Measurements from ENCODE around the gene S1PR1.

Gene S1PR1

GRCh38 chr1:101257500-101258325, 20.9 kb downstream of the S1PR1 start:
- in situ Hi-C loops (cut with HindIII; ENCODE audit: low sequenced_read_pairs): no loop called here
- no peak for TF ChIP-seq CTCF (IDR thresholded peaks at IDR 0.05; ENCODE audit: low read depth, low read length)
- H3K4me3 ChIP-seq (ENCODE audit: low read depth, low read length): no peak overlapping the region
- no peak for DNase-seq (ENCODE audit: low read depth, low spot score)

GRCh38 chr1:101259744-101260148, 22.9 kb downstream of the S1PR1 start:
- TF ChIP-seq CTCF (IDR thresholded peaks at IDR 0.05; ENCODE audit: low read depth, low read length): no peak
- no peak overlapping the region for H3K4me3 ChIP-seq (ENCODE audit: low read depth, low read length)
- in situ Hi-C loops (cut with HindIII; ENCODE audit: low sequenced_read_pairs): no loop called here
- DNase-seq (ENCODE audit: low read depth, low spot score): peak; percentile 58

GRCh38 chr1:101260556-101261350, 23.9 kb downstream of the S1PR1 start:
- H3K4me3 ChIP-seq (ENCODE audit: low read depth, low read length): no peak overlapping the region
- no peak for TF ChIP-seq CTCF (IDR thresholded peaks at IDR 0.05; ENCODE audit: low read depth, low read length)
- no peak for DNase-seq (ENCODE audit: low read depth, low spot score)
- in situ Hi-C loops (cut with HindIII; ENCODE audit: low sequenced_read_pairs): no loop called here

DNA sequence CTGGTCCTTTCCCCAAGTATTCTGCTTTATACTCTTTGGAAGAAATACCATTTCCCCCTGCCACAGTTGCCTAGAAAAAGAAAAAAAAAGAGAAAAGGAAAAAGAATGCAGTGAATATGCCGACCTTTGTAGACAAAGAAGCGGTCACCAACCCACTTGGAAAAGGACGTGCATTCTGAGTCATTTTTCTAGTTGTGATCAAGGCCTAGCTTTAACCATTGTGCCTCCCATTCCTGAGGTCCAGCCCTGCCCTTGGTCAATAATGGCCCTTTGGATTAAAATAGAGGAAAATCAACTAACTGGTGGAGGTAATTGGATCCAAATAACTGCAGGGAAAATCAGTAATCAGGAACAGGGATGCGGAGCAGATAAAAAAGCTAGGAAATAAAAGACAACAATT, 24.8 kb downstream of the S1PR1 start:
- no peak for DNase-seq (ENCODE audit: low read depth, low spot score)
- TF ChIP-seq CTCF (IDR thresholded peaks at IDR 0.05; ENCODE audit: low read depth, low read length): no peak
- in situ Hi-C loops (cut with HindIII; ENCODE audit: low sequenced_read_pairs): no loop called here
- H3K4me3 ChIP-seq (ENCODE audit: low read depth, low read length): no peak overlapping the region

DNA sequence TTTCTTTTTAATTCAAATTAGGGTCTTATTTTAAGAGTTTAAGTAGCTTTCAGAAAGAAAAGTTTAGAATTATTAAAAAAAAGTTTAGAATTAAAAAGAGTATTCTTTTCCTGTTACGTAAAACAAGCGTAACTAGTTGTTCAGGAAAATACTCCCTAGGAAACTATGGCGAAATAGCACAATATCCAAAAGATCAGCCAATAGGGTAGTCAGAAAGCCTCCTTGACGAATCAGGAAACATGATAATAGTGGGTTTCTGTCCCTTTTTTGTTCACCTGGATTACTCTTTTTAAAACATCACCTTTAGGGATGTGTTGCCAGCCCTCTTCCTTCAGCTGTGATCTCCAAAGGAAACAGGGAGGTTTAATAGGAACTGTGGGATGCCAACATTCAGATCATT, 25.2 kb downstream of the S1PR1 start:
- in situ Hi-C loops (cut with HindIII; ENCODE audit: low sequenced_read_pairs): no loop called here
- no peak for DNase-seq (ENCODE audit: low read depth, low spot score)
- no peak overlapping the region for H3K4me3 ChIP-seq (ENCODE audit: low read depth, low read length)

More for the DNA sequence above, 25.2 kb downstream of the S1PR1 start:
- no peak for TF ChIP-seq CTCF (IDR thresholded peaks at IDR 0.05; ENCODE audit: low read depth, low read length)

Measured in astrocyte of the spinal cord (primary cell).